Endothelial cell of umbilical vein (primary cell): Measurements from ENCODE around the gene SCAF8.

Experiments
- CTCF ChIP-seq, 2 donors: IDR thresholded peaks; 1 replicate in 1 of 2; 2 replicates in 1 of 2; pipeline ENCODE4 v1.5.1; 2011; ENCODE audit warnings: low read length in 2 of 2, mild to moderate bottlenecking in 2 of 2, moderate library complexity in 2 of 2, control low read depth in 1 of 2, inconsistent platforms in 1 of 2, low read depth in 1 of 2; ENCODE audit not compliant: insufficient read depth in 1 of 2; ENCODE audit errors: extremely low read depth in 1 of 2
- POLR2AphosphoS5 ChIP-seq: IDR thresholded peaks from 2 replicates; pipeline ENCODE4 v1.6.1; 2012; ENCODE audit warnings: low read depth, mild to moderate bottlenecking, control low read depth, low read length, moderate library complexity; ENCODE audit not compliant: insufficient read depth

- TF ChIP-seq CTCF (IDR thresholded peaks at IDR 0.05; ENCODE audit: extremely low read depth in 1 of 2, insufficient read depth in 1 of 2, low read depth in 1 of 2, low read length in 2 of 2), result no peak
- TF ChIP-seq POLR2AphosphoS5, result no peak
Measured at GRCh38 chr6:154821638-154822037, 88.4 kb downstream of the SCAF8 start.
